ENCODE measurements around the gene KDM5B.

GRCh38 chr1:202854787-202855186 is 46.6 kb upstream of the KDM5B start:
- no peak for TF ChIP-seq CTCF (IDR thresholded peaks at IDR 0.05)
- TF ChIP-seq POLR2A (IDR thresholded peaks at IDR 0.05): no peak
